Neutrophil (primary cell): ENCODE results near the gene SNX5.

ENCODE experiments used
- H3K27ac ChIP-seq: fragments of 200-600 bp; sonication (generic); 2 replicates; pipeline ENCODE4 v1.5.1; 2016; ENCODE audit warnings: mild to moderate bottlenecking, moderate library complexity
- H3K27me3 ChIP-seq: fragments of 200-600 bp; sonication (generic); 2 replicates; pipeline ENCODE4 v1.6.0; 2016; ENCODE audit warnings: mild to moderate bottlenecking
- H3K36me3 ChIP-seq: fragments of 200-600 bp; sonication (generic); 2 replicates; pipeline ENCODE4 v1.5.1; 2017
- H3K4me1 ChIP-seq, 2 experiments: fragments of 200-600 bp in 1 of 2; sonication (generic) in 1 of 2; 1 replicate in 1 of 2; 2 replicates in 1 of 2; pipeline versions ENCODE4 v1.5.1 to v1.6.1; 2013 to 2016; ENCODE audit warnings: low read depth in 1 of 2, low read length in 1 of 2, mild to moderate bottlenecking in 1 of 2, moderate library complexity in 1 of 2; ENCODE audit not compliant: control insufficient read depth in 1 of 2, insufficient read depth in 1 of 2
- H3K4me3 ChIP-seq, 2 experiments: fragments of 200-600 bp in 1 of 2; sonication (generic) in 1 of 2; 1 replicate in 1 of 2; 2 replicates in 1 of 2; pipeline ENCODE4 v1.5.1; 2013 to 2016; ENCODE audit warnings: low read depth in 1 of 2, low read length in 1 of 2, mild to moderate bottlenecking in 1 of 2, moderate library complexity in 1 of 2
- H3K9me3 ChIP-seq: fragments of 200-600 bp; sonication (generic); 2 replicates; pipeline ENCODE4 v1.5.1; 2016
- CTCF ChIP-seq: fragments of 200-600 bp; sonication (generic); IDR thresholded peaks from 2 replicates; pipeline ENCODE4 v1.5.1; 2016; ENCODE audit warnings: antibody characterized with exemption

The SNX5 gene

GRCh38 chr20:17999566-17999965 lies 31.0 kb upstream of the SNX5 start:
- Histone ChIP-seq H3K27me3 (no peaks in the 10 kb centered on the region), H3K36me3 (no peaks in the 10 kb centered on the region), H3K9me3 (no peaks in the 10 kb centered on the region), H3K27ac (no peak overlapping the region), H3K4me1 (peaks cover 0 to 7% of the 10 kb centered on the region in 2 experiments), H3K4me3 (no peak overlapping the region)
- no peak for TF ChIP-seq CTCF

GRCh38 chr20:17998446-17998845 lies 29.9 kb upstream of the SNX5 start:
- Histone ChIP-seq H3K27me3 (no peaks in the 10 kb centered on the region), H3K9me3 (no peaks in the 10 kb centered on the region), H3K27ac (no peak overlapping the region), H3K4me1 (peaks cover 0 to 7% of the 10 kb centered on the region in 2 experiments), H3K4me3 (no peak overlapping the region), H3K36me3 (no peaks in the 10 kb centered on the region)
- TF ChIP-seq CTCF, result no peak

DNA sequence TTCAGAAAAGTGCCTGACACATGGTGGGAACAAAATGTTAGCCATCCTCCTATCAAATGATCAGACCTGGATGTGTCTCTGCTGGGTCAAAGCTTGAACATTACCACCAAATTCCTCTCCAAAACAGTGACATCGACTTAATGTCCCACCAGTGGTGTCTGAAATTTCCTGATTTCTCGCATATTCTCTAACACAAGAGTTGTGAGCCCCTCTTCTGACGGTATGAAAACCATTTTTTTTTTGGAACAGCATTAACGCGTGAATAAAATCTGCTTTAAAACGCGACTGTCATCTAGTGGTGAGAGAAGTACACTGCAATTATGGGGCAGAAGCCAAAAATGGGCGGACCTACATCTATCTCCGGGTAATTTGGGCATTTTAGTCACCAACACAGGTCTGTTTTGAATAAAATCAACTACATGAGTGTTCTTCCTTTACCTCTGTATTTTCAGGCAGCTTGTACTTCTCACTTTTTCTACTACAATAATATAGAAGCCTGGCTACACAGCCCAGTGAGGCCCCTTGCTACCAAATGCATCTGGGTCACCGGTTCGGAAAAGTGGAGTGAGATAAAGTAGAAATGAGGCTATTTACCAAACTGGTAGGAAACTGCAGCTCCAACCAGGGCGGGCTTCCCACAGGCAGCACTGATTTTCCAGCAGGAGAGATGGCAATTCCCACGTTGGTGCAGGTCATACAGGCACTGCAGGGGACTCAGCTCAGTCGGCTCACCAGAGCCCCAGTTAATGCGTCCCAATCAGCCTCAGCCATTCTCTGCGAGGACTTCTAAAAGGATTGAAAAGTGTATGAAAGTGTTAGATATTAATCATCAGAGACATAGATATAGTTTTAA lies 27.6 kb upstream of the SNX5 start:
- Histone ChIP-seq H3K36me3 (peaks cover 8% of the 10 kb centered on the region), H3K4me1 (peaks cover 0 to 7% of the 10 kb centered on the region in 2 experiments), H3K9me3 (no peaks in the 10 kb centered on the region), H3K27me3 (no peaks in the 10 kb centered on the region), H3K4me3 (no peak overlapping the region), H3K27ac (no peak overlapping the region)
- TF ChIP-seq CTCF, result peak; percentile 92

DNA sequence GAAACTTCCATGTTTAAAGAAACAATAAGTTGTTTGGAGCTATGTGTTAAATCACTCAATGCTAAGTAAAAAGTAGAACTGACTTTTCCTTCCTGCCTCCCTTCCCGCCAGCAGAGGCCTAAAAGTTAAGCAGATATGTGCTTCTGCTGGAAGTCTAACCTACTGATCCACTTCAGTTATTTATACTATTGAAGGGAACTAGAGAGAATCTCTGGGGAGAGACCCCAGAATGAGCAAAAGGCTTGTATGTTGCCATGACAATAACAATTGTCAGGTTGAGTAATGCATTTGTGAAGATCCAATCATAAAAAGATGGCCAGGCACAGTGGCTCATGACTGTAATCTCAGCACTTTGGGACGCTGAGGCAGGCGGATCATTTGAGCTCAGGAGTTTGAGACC lies 25.0 kb upstream of the SNX5 start:
- H3K27me3 ChIP-seq, result no peaks in the 10 kb centered on the region
- H3K4me1 ChIP-seq, result peaks cover 0 to 7% of the 10 kb centered on the region in 2 experiments
- no peak for TF ChIP-seq CTCF
- no peak overlapping the region for H3K27ac ChIP-seq
- H3K4me3 ChIP-seq, result no peak overlapping the region
- no peaks in the 10 kb centered on the region for H3K9me3 ChIP-seq
- H3K36me3 ChIP-seq, result peaks cover 34% of the 10 kb centered on the region

DNA sequence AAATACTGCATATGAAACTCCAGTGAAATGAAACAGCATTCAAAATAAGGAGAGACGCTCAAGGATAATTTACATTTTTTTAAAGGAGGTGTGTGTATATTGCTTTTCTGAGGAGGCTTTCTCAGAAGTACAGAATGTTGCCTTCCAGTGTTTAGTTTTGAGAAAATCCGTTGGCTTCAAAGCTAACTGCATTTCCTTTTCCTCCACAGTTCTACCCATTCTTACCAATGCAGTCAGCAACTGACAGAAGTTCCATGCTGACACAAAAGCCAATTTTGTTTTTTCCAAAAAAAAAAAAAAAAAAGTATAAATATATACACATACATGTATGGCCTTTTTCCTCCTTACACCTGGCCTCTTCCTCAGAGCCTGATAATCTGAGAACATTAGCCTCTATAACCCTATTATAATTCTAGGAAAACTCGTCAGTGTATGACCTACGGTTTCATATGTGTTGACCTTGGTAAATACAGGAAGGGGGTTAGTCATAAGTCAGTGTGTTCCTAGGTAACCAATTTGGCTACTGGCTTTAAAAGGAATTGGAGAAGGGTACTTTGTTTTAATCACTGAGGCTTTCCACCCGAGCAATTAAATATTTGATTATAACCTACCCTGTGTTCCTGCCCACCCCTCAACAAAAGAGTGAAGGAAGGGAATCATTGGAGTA lies 24.4 kb upstream of the SNX5 start:
- no peaks in the 10 kb centered on the region for H3K9me3 ChIP-seq
- H3K27ac ChIP-seq, result no peak overlapping the region
- peaks cover 0 to 7% of the 10 kb centered on the region in 2 experiments for H3K4me1 ChIP-seq
- no peaks in the 10 kb centered on the region for H3K27me3 ChIP-seq
- peaks cover 39% of the 10 kb centered on the region for H3K36me3 ChIP-seq
- no peak for TF ChIP-seq CTCF
- no peak overlapping the region for H3K4me3 ChIP-seq
